HepG2 (cell line): Measurements from ENCODE around the gene FUT8. TPM values are rescaled to one million over a fixed set of nuclear protein-coding genes. Genes with fewer than 3 reads are reported as not detected.

Source experiments
- CCDC6 ChIP-seq: sonication (generic); formaldehyde crosslinking; IDR thresholded peaks from 2 replicates; pipeline ENCODE4 v1.8.1; 2022; ENCODE audit warnings: mild to moderate bottlenecking, missing genetic modification reagents, moderate library complexity
- CENPT ChIP-seq: sonication (generic); formaldehyde crosslinking; IDR thresholded peaks from 2 replicates; pipeline ENCODE4 v1.8.0; 2022; ENCODE audit warnings: low read depth, mild to moderate bottlenecking, moderate library complexity, missing genetic modification reagents
- DNMT3B ChIP-seq: conservative IDR thresholded peaks from 2 replicates; pipeline ENCODE4 v1.6.1; 2016; ENCODE audit warnings: missing biosample characterization, control low read depth
- KLF13 ChIP-seq: sonication (generic); formaldehyde crosslinking; IDR thresholded peaks from 2 replicates; pipeline ENCODE4 v1.4.0; 2020; ENCODE audit warnings: mild to moderate bottlenecking, missing genetic modification reagents
- MAF1 ChIP-seq: sonication (generic); formaldehyde crosslinking; IDR thresholded peaks from 2 replicates; pipeline ENCODE4 v1.5.0; 2020; ENCODE audit warnings: missing genetic modification reagents, borderline replicate concordance
- NFYB ChIP-seq: sonication (generic); formaldehyde crosslinking; IDR thresholded peaks from 2 replicates; pipeline ENCODE4 v1.4.0; 2020; ENCODE audit warnings: missing genetic modification reagents
- NPAS2 ChIP-seq: sonication (generic); formaldehyde crosslinking; IDR thresholded peaks from 2 replicates; pipeline ENCODE4 v1.8.0; 2022; ENCODE audit warnings: mild to moderate bottlenecking, missing genetic modification reagents, borderline replicate concordance
- PAX8 ChIP-seq: sonication (generic); formaldehyde crosslinking; IDR thresholded peaks from 2 replicates; pipeline ENCODE4 v1.8.0; 2022; ENCODE audit warnings: mild to moderate bottlenecking, missing genetic modification reagents, borderline replicate concordance
- PCBP1 ChIP-seq: fragments of 200-400 bp; formaldehyde crosslinking; IDR thresholded peaks from 2 replicates; pipeline ENCODE4 v1.6.1; 2017; ENCODE audit warnings: mild to moderate bottlenecking, low read depth, low read length, borderline replicate concordance
- RCOR2 ChIP-seq: IDR thresholded peaks from 2 replicates; pipeline ENCODE4 v1.6.1; 2016; ENCODE audit warnings: missing biosample characterization, missing genetic modification reagents
- TEAD2 ChIP-seq: sonication (generic); formaldehyde crosslinking; IDR thresholded peaks from 2 replicates; pipeline ENCODE4 v1.9.0; 2021; ENCODE audit warnings: missing genetic modification reagents
- ZNF124 ChIP-seq: sonication (generic); formaldehyde crosslinking; IDR thresholded peaks from 2 replicates; pipeline ENCODE4 v1.4.0; 2020; ENCODE audit warnings: missing genetic modification reagents
- ZNF17 ChIP-seq: sonication (generic); formaldehyde crosslinking; IDR thresholded peaks from 2 replicates; pipeline ENCODE4 v1.5.0; 2020; ENCODE audit warnings: mild to moderate bottlenecking, missing genetic modification reagents
- ZNF256 ChIP-seq: sonication (generic); formaldehyde crosslinking; conservative IDR thresholded peaks from 2 replicates; pipeline ENCODE4 v1.4.0; 2020; ENCODE audit warnings: missing genetic modification reagents
- ZNF337 ChIP-seq: sonication (generic); formaldehyde crosslinking; IDR thresholded peaks from 2 replicates; pipeline ENCODE4 v1.5.1; 2020; ENCODE audit warnings: missing genetic modification reagents, low read depth, mild to moderate bottlenecking, borderline replicate concordance
- ZNF367 ChIP-seq: sonication (generic); formaldehyde crosslinking; IDR thresholded peaks from 2 replicates; pipeline ENCODE4 v1.4.0; 2020; ENCODE audit warnings: missing genetic modification reagents, borderline replicate concordance
- ZNF598 ChIP-seq: sonication (generic); formaldehyde crosslinking; IDR thresholded peaks from 2 replicates; pipeline ENCODE4 v1.5.1; 2020; ENCODE audit warnings: mild to moderate bottlenecking, missing genetic modification reagents, borderline replicate concordance
- polyA plus RNA-seq, 8 experiments: library from polyadenylated mRNA; depleted of rRNA in 3 of 8; stranded (reverse) in 7 of 8; unstranded in 1 of 8; fragments of >200 nt; fragmentation: Illumina TruSeq in 4 of 8; extraction: Trizol in 4 of 8; gene quantifications; 2 replicates each; pipeline versions ENCODE4 v1.2.1 to v1.2.3, GENCODE V29; 2011 to 2016; ENCODE audit warnings: low read depth in 4 of 8, missing spikeins in 1 of 8, mixed read lengths in 1 of 8; ENCODE audit not compliant: insufficient read depth in 1 of 8
- total RNA-seq, 5 experiments: library from RNA; depleted of rRNA; stranded (reverse); fragments of >200 nt; fragmentation: Illumina TruSeq; extraction: Trizol; gene quantifications; 2 replicates each; pipeline ENCODE4 v1.2.3, GENCODE V29; 2016; ENCODE audit warnings: low read depth in 1 of 5
- TF ChIP-seq, protein P1 (sequence below): sonication (generic); formaldehyde crosslinking; IDR thresholded peaks from 2 replicates; pipeline ENCODE4 v1.4.0; 2020; ENCODE audit warnings: missing genetic modification reagents
- TF ChIP-seq, protein P2 (sequence below): sonication (generic); formaldehyde crosslinking; IDR thresholded peaks from 2 replicates; pipeline ENCODE4 v1.8.1; 2023; ENCODE audit warnings: mild to moderate bottlenecking, moderate library complexity, missing genetic modification reagents
- TF ChIP-seq, protein P3 (sequence below): sonication (generic); formaldehyde crosslinking; IDR thresholded peaks from 2 replicates; pipeline ENCODE4 v1.5.0; 2020; ENCODE audit warnings: mild to moderate bottlenecking, missing genetic modification reagents
- TF ChIP-seq, protein P4 (sequence below): sonication (generic); formaldehyde crosslinking; conservative IDR thresholded peaks from 2 replicates; pipeline ENCODE4 v1.4.0; 2020; ENCODE audit warnings: missing genetic modification reagents
- TF ChIP-seq, protein P5 (sequence below): IDR thresholded peaks from 2 replicates; pipeline ENCODE4 v1.6.1; 2016; ENCODE audit warnings: low read depth, borderline replicate concordance

Gene FUT8
- total and polyA plus RNA-seq, 2 of the 13 experiments (the other 11 are each of a cell fraction or from before 2014, with no cell fraction given): 9.3 to 17.5 TPM

DNA sequence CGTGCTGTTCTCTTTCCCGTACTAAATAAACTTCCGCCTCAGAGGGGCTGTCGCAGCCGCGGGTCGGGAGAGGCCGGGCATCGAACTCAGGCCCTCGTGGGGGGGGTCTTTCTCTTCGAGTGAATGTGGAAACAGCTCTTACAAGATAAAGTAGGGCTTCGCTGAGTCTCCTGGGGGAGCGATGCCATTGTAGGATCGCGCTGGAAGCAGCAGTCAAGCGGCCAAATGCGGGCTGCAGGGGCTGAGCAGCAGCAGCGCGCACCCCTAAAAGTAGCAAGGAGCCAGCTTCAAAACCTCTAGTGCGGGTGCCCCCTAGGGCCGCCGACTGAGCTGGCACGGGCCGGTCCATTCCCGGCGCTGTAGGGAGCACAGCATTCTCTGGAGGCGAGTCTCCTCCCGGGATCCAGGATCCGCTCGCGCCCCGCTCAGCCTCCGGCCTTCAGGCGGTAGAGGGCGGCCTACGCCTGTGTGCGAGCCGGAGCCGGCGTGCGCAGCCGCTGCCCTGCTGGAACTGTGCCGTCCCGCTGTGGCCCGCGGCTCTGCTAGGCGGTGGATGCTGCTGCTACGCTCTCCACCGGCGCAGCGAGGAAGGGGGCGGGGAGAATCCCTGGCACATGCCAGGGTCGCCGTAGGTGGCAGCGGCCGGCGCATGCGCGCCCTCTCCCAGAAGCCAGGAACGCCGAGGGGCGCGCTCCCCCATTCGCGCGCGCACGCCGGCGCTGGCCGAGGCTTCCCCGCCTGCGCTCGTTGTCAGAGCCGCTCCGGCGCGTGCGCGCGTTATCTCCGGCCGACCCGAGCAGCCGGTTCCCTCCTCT, at the start of gene FUT8 (continued):
- TF ChIP-seq MAF1 (CRISPR knock-in tag) (0 out of 2 replicates have a peak, but pooled peaks have one; percentile 36), ZNF337 (CRISPR knock-in tag) (no peak; the same call in 1 of the 2 replicates), KLF13 (CRISPR knock-in tag) (no peak), DNMT3B (CRISPR knock-in tag) (no peak), RCOR2 (CRISPR knock-in tag) (no peak), PCBP1 (no peak), ZNF256 (CRISPR knock-in tag) (no peak), ZNF367 (CRISPR knock-in tag) (no peak), TEAD2 (CRISPR knock-in tag) (no peak), CCDC6 (CRISPR knock-in tag) (peak; percentile 82; the same call in 1 of the 2 replicates), ZNF17 (no peak), NFYB (CRISPR knock-in tag) (no peak), ZNF124 (CRISPR knock-in tag) (no peak), ZNF598 (peak; percentile 35; the same call in 1 of the 2 replicates), CENPT (CRISPR knock-in tag) (0 out of 2 replicates have a peak, but pooled peaks have one; percentile 49), PAX8 (CRISPR knock-in tag) (no peak), NPAS2 (CRISPR knock-in tag) (no peak)
- TF ChIP-seq, protein P1, sequence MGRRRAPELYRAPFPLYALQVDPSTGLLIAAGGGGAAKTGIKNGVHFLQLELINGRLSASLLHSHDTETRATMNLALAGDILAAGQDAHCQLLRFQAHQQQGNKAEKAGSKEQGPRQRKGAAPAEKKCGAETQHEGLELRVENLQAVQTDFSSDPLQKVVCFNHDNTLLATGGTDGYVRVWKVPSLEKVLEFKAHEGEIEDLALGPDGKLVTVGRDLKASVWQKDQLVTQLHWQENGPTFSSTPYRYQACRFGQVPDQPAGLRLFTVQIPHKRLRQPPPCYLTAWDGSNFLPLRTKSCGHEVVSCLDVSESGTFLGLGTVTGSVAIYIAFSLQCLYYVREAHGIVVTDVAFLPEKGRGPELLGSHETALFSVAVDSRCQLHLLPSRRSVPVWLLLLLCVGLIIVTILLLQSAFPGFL (CRISPR knock-in tag): no peak
- TF ChIP-seq, protein P2, sequence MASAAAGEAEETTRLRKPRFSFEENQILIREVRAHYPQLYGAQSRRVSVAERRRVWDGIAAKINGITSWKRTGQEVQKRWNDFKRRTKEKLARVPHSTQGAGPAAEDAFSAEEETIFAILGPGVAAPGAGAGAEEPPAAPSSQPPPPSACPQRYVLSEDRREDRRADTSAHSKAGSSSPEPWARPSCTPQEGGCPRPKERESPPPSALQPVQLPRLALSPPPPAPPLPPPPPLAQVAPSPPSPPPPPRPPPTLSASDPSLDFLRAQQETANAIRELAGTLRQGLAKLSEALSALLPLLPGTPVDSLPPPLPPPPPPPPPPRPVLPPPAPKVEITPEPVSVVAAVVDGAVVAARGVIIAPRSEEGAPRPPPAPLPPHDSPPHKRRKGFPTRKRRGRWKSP: peak; percentile 75
- TF ChIP-seq, protein P3, sequence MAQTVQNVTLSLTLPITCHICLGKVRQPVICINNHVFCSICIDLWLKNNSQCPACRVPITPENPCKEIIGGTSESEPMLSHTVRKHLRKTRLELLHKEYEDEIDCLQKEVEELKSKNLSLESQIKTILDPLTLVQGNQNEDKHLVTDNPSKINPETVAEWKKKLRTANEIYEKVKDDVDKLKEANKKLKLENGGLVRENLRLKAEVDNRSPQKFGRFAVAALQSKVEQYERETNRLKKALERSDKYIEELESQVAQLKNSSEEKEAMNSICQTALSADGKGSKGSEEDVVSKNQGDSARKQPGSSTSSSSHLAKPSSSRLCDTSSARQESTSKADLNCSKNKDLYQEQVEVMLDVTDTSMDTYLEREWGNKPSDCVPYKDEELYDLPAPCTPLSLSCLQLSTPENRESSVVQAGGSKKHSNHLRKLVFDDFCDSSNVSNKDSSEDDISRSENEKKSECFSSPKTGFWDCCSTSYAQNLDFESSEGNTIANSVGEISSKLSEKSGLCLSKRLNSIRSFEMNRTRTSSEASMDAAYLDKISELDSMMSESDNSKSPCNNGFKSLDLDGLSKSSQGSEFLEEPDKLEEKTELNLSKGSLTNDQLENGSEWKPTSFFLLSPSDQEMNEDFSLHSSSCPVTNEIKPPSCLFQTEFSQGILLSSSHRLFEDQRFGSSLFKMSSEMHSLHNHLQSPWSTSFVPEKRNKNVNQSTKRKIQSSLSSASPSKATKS (CRISPR knock-in tag): 0 out of 2 replicates have a peak, but pooled peaks have one; percentile 76
- TF ChIP-seq, protein P4, sequence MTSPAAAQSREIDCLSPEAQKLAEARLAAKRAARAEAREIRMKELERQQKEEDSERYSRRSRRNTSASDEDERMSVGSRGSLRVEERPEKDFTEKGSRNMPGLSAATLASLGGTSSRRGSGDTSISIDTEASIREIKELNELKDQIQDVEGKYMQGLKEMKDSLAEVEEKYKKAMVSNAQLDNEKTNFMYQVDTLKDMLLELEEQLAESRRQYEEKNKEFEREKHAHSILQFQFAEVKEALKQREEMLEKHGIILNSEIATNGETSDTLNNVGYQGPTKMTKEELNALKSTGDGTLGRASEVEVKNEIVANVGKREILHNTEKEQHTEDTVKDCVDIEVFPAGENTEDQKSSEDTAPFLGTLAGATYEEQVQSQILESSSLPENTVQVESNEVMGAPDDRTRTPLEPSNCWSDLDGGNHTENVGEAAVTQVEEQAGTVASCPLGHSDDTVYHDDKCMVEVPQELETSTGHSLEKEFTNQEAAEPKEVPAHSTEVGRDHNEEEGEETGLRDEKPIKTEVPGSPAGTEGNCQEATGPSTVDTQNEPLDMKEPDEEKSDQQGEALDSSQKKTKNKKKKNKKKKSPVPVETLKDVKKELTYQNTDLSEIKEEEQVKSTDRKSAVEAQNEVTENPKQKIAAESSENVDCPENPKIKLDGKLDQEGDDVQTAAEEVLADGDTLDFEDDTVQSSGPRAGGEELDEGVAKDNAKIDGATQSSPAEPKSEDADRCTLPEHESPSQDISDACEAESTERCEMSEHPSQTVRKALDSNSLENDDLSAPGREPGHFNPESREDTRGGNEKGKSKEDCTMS: no peak
- TF ChIP-seq, protein P5, sequence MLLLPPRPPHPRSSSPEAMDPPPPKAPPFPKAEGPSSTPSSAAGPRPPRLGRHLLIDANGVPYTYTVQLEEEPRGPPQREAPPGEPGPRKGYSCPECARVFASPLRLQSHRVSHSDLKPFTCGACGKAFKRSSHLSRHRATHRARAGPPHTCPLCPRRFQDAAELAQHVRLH (CRISPR knock-in tag): peak; percentile 54; the same call in 1 of the 2 replicates
